ENCODE results near the gene PPP1R3A.
"Not testable (repeated sequence)": the region's sequence is repeated elsewhere in the genome, so short reads cannot be mapped to it uniquely, and the experiment has no call there.

The PPP1R3A gene, protein sequence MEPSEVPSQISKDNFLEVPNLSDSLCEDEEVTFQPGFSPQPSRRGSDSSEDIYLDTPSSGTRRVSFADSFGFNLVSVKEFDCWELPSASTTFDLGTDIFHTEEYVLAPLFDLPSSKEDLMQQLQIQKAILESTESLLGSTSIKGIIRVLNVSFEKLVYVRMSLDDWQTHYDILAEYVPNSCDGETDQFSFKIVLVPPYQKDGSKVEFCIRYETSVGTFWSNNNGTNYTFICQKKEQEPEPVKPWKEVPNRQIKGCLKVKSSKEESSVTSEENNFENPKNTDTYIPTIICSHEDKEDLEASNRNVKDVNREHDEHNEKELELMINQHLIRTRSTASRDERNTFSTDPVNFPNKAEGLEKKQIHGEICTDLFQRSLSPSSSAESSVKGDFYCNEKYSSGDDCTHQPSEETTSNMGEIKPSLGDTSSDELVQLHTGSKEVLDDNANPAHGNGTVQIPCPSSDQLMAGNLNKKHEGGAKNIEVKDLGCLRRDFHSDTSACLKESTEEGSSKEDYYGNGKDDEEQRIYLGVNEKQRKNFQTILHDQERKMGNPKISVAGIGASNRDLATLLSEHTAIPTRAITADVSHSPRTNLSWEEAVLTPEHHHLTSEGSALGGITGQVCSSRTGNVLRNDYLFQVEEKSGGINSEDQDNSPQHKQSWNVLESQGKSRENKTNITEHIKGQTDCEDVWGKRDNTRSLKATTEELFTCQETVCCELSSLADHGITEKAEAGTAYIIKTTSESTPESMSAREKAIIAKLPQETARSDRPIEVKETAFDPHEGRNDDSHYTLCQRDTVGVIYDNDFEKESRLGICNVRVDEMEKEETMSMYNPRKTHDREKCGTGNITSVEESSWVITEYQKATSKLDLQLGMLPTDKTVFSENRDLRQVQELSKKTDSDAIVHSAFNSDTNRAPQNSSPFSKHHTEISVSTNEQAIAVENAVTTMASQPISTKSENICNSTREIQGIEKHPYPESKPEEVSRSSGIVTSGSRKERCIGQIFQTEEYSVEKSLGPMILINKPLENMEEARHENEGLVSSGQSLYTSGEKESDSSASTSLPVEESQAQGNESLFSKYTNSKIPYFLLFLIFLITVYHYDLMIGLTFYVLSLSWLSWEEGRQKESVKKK

DNA sequence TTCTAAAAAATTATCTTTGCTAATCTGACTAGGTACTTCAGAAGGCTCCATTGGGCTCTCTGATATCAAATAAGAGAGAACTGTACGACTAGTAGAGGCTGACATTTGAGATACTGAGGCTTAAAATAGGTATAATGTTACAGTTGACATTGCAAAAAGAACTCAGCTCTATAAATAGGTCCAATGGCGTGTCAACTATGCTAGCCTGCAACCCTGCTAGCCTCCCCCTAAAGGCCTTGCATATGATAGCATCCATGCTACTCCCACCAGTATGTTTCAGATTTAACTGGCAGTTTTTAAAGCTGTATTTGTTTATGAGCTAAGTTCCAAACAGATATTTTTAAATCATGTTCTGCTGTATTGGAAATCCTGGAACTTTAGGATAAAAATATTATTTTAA is at the start of gene PPP1R3A:
Gene PPP1R3A, minus strand, starts transcription at position 64 of the 400 bp plus-strand sequence. Its CDS starts 13 bp downstream, at position 51.
- DNase-seq: no peak

DNA sequence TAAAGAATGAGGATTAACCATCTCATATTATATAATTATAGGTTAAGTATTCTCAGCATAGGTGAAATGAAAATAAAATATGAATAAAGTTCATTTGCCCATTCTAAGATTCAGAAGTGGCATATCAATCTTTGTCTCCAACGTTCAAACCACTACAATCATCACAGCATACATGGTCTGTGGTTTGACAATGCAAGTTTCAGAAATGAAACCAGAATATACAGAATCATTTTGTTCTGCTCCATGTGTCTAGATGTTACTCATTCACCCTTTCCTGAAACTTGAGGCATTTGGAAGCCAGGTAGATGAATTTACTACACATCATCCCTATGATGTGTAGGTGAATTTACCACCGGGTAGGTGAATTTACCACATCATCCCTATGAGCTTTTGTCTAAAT is 44.5 kb upstream of the PPP1R3A start:
- no peak for DNase-seq

DNA sequence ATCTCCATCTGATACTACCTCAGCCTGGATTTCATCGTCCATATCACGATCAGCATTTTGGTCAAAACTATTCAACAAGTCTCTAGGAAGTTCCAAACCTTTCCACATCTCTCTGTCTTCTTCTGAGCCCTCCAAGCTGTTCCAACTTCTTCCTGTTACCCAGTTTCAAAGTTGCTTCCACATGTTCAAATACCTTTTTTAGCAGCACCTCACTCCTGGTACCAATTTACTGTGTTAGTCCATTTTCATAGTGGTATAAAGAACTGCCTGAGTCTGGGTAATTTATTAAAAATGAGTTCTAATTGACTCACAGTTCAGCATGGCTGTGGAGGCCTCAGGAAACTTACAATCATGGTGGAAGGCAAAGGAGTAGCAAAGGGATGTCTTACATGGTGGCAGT is 41.1 kb upstream of the PPP1R3A start:
- DNase-seq: no peak

DNA sequence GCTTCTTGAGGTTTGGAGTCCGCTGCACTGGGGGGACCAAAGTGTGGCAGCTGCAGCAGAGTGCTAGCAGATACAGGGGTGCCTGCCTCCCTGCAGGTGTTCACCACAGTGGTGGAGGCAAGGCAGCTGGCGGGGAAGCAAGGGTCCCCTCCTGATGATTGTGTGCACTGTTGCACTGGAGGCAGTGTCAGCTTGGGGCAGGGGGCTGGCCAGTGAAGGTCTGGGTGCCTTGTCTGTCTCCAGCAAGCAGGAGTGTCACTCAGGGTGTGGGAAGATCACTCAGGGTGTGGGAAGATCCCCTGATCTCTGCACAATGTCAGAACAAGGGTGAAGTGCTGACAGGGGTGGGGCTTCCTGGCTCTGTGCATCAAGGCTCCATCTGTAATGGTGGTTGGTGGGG is 36.3 kb upstream of the PPP1R3A start:
- DNase-seq: no peak

DNA sequence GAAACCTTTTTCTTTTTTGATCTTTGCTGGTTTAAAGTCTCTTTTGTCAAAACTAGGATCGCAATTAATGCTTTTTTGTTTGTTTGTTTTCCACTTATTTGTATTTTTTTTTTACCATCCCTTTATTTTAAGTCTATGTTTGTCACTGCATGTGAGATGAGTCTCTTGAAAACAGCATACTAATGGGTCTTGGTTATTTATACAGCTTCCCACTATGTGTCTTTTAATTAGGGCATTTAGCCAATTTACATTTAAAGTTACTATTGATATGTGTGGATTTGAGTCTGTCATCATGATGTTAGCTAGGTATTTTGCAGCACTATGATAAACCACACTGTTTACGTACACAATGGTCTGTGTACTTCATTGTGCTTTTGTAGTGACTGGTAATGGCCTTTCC is 34.7 kb upstream of the PPP1R3A start:
- no peak for DNase-seq

GRCh38 chr7:113945018-113945938 is 26.5 kb upstream of the PPP1R3A start:
- DNase-seq: no peak

DNA sequence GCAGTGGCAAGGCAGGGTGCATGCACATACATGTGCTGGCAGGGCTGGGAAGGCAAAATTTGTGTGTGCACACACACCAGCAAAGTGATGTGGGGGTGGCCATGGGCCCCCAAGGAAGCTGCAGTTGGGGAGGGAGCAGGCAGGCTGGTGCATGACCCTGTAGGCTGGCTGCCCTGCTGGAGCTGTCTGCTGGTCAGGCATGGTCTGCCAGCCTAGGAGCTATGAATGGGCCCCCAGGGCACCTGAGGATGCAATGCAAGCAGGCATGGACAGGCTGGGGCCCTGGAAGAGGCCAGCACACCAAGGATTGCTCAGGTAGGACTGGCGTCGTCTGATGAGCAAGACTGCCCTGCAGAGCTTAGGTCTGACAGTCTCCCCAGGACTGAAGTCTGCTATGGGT is 18.2 kb upstream of the PPP1R3A start:
- no peak for DNase-seq

DNA sequence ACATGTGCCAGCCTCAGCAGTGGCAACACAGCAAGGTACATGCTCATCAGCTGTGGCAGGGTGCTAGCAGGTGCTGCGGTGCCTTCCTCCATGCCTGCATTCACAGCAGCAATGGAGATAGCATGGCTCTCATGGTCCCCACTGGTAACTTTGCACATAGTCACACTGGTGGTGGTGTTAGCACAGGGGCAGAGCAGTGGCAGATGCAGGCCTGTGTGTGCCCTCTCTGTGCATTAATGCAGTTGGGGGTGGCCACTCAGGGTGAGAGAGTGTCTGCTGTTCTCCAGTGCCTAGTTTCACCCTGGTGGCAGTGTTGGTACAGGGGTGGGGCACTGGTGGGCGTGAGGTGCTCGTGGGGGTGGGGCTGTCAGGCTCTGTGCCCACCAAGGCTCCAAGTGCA is 17.7 kb upstream of the PPP1R3A start:
- DNase-seq: no peak

- not testable (repeated sequence) for DNase-seq
Observed at GRCh38 chr7:113929389-113929788, 10.6 kb upstream of the PPP1R3A start.

DNA sequence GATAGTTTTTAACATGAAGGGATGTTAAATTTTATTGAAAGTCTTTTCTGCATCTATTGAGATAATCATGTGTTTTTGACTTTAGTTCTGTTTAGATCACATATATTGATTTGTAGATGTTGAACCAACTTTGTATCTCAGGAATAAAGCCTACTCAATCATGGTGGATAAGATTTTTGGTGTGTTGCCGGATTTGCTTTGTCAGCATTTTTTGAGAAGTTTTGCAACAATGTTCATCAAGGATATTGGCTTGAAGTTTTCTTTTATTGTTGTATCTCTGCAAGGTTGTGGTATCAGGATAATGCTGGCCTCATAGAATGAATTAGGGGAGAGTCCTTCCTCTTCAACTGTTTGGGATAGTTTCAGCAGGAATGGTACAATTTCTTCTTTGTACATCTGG is 9.3 kb upstream of the PPP1R3A start:
- no peak for DNase-seq

DNA sequence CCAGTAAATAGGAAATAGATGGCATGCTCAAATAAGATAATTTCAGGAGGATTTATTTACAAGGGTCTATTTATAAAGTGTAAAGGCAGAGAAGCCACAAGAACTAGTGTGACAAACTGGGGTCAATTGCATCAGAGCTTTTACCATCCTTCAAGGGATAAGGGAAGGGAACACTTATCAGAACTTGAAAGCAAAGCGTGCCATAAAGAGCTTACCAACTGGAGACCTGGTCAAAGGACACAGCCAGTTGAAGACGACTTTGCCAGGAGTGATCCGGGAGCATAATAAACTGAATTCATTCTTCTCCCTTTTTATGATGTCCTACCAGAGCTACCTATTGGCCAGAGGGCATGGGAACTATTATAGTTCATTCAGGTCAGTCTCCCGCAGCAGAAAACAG is 3.2 kb upstream of the PPP1R3A start:
- no peak for DNase-seq

DNA sequence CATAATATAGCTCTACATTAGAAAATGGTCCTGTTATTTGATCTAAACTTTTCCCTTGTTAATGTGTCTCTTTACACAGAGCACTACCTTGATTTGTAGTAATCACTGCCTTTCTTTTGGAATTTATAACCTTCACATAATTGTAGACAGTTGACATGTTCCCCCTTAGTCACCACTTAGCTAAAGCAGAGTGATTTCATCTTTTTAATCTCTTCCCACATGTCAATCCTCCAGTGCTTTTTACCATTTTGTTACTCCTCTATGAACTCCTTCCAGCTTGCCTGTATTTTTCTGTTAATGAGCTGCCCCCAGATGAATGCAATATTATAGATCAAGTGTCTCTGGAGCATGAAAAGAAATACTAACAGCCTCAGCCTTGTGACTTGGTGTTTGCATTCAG is 2.6 kb upstream of the PPP1R3A start:
- no peak for DNase-seq

- DNase-seq: no peak
Observed at GRCh38 chr7:113917840-113918239, 969 bp downstream of the PPP1R3A start.

DNA sequence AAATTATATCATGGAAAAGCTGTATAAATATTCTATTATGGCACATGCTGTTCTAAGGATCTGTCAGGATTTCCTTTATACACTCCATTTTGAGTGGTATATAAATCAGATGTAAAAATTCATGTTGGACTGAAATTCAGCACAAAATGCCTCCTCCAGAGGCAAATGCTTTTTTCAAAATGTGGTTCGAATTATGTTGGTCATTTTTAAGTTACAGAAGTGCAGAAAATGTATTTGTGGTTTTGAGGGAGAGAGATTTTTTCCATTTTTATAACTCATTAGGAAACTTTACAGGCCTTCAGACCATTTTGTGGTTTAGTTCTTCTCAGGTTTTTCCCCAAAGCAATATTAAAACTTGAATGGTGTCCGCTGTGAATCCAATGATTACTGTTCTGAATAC is 2.9 kb downstream of the PPP1R3A start:
- DNase-seq: no peak

GRCh38 chr7:113912876-113913275 is 5.9 kb downstream of the PPP1R3A start:
- DNase-seq: peak; percentile 68

DNA sequence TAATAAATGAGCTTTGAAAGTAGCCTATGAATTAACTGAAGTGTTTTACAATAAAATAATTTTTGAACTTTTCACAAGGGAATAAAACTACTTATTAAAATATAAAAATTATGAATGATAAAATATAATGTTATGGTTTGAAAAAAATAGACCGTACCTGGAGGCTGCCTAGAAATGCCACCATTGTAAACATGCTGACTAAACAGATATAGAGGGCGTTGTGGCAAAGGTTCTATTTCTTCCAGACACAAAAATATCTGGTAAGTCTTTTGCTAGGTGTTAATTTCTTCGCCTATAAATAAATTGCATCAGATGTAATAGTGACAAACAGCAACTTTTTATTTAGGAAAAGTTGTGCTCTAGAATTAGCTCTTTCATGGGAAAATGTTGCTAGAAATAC is 11.2 kb downstream of the PPP1R3A start:
- no peak for DNase-seq

GRCh38 chr7:113904521-113904920 is 14.3 kb downstream of the PPP1R3A start:
- no peak for DNase-seq

DNA sequence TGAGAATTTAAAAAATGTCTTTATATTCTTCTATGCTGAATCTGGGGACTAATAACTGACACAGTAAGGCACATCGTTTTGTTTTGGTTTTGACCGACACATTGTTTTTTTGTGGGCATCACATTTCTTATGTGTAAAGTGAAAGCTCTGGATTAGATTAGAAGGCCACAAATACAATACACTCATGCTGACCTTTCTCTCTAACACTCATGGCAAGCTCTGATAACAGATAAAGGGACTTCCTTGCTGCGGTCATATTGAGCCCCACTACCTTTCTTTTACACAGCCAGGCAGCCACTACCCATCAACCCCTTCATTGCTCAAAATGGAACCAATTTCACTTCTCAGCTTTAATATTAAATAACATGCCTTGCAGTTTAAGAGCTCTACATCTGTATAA is 26.0 kb downstream of the PPP1R3A start:
- no peak for DNase-seq

DNA sequence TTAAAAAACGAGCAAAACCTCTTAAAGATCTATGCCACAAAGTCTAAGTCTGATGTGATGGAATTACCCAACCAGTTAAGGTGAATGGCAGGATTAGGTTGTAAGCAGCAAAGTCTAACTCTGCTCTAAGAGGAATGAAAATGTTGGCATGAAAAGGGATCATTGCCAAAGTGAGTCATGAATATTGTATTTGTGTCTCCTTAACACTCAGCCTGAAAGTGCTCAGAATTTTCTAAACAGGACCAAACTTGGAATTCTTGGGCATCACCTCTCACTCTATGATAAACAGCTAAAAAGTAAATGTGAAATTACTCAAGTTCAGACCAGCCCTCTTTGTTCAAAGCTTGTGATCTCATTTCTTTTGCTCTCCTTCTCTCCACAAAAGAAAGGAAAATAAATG is 27.0 kb downstream of the PPP1R3A start:
- DNase-seq: no peak

- DNase-seq: no peak
Observed at GRCh38 chr7:113891031-113891350, 27.8 kb downstream of the PPP1R3A start.

- no peak for DNase-seq
Observed at GRCh38 chr7:113890331-113891030, 28.3 kb downstream of the PPP1R3A start.

GRCh38 chr7:113883096-113883495 is 35.7 kb downstream of the PPP1R3A start:
- DNase-seq: no peak
